ENCODE measurements around the gene SLC1A5.
"Not testable (repeated sequence)": the region's sequence is repeated elsewhere in the genome, so short reads cannot be mapped to it uniquely, and the experiment has no call there.

SLC1A5 gene

DNA sequence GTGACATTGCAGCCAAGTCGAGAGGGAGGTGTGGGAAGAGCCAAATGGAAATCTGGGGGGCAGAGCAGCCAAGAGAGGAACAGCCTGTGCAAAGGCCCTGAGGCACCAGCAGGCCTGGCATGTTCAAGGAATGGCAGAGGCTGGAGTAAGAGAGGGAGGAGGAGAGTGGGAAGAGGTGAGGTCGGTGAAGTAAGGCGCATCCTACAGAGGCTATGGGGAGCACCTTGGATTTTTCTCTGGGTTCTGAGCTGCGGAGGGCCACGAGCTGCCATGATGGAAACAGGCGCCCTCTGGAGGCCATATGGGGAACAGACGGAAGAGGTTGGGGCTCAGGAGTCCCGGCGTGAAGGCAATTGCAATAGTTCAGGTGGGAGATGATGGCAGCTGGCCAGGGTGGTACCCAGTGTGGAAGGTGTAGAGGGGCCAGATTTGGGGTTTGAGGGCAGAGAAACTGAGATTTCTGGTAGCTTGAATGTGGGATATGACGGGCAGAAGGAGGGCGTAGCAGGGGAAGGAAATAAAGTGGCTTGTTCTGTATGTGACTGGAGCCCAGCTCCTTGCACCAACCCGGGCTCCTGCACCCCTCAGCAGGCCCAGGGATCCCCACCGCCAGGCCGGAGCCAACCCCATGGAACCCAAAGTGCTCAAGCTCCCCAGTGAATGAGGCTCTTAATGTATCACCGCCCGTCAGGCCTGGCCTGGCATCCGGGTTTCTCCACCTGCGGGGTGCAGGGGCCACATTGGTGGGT, 21.7 kb downstream of the SLC1A5 start:
- DNase-seq: peak in 1 of 2 donors; percentile 2

DNA sequence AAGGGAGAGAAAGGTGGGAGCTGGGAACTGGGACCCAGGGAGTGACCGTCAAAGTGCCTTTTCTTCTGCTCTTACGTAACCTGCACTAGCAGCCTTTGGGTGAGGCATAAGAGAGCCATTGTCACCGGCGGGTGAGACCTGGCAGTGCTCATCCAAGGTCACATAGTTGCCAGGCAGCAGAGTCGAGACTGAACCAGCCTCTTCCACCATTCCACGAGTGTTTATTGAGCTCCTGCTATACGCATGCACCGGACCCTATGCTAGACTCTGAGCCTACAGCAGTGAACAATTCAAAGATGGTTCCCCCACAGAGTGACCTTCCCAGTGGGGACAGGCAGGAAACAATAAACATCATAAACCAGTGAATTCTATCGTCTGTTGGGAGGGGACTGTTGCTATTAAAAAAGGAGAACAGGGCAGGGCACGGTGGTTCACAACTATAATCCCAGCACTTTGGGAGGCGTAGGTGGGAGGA, 23.5 kb downstream of the SLC1A5 start:
- DNase-seq: no peak

DNA sequence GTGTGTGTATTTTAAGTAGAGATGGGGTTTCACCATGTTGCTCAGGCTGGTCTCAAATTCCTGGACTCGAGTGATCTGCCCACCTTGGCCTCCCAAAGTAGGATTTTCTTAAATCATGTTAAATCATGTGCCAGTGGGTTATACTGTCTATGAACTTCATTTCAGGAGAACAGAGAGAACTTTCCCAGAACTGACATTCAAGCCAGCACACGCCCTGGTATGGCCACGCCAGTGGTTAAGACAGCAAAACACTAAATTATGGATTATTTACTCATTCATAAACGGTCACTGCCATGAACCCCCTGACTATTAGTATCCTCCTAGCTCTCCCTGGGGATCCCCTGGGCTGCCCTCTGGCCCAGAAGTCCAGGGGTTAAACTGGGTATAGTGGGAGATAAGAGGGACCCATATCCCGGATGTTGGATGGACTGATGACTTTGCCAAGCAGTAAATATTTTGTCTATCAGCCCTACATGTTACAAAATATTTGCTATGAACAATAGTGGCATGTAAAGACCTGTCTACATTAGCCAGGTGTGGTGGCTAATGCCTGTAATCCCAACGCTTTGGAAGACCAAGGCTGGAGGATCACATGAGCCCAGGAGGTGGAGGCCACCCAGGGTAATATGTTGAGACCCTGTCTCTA, 26.0 kb downstream of the SLC1A5 start:
- no peak for DNase-seq

GRCh38 chr19:46761418-46761831, 27.0 kb downstream of the SLC1A5 start:
- DNase-seq: no peak

DNA sequence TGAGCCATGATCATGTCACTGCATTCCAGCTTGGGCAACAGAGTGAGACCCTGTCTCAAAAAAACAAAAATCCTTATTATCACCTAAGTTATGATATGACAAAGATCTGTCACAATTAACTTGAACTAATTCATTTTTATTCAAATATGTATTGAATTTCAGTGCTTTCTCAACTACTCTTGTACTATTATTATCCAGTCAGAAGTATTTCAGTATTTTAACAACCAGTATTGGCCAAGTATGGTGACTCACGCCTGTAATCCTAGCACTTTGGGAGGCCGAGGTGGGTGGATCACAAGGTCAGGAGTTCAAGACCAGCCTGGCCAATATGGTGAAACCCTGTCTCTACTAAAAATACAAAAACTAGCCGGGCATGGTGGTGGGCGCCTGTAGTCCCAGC, 27.5 kb downstream of the SLC1A5 start:
- DNase-seq: not testable (repeated sequence)

DNA sequence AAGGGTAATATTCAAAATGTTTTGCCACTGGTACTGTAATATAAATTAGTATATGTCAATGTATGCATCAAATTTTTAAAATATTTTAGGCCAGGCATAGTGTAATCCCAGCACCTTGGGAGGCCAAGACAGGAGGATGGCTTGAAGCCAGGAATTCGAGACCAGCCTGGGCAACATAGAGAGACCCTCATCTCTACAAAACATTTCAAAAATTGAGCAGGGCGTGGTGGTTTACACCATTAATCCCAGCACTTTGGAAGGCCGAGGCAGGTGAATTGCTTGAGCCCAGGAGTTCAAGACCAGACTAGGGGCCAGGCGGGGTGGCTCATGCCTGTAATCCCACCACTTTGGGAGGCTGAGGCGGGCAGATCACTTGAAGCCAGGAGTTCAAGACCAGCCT, 28.0 kb downstream of the SLC1A5 start:
- no peak for DNase-seq

- DNase-seq: no peak
Observed at GRCh38 chr19:46759817-46760333, 28.5 kb downstream of the SLC1A5 start.

- no peak for DNase-seq
Observed at GRCh38 chr19:46759206-46759605, 29.2 kb downstream of the SLC1A5 start.

DNA sequence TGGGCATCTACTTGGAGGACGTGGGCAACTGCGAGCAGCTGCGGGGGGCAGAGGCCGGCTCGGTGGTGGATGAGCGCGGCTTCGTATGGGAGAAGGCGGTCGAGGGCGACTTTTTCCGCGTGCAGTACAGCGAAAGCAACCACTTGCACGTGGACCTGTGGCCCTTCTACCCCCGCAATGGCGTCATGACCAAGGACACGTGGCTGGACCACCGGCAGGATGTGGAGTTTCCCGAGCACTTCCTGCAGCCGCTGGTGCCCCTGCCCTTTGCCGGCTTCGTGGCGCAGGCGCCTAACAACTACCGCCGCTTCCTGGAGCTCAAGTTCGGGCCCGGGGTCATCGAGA, 31.9 kb downstream of the SLC1A5 start:
- DNase-seq: no peak

GRCh38 chr19:46755853-46756543, 32.4 kb downstream of the SLC1A5 start:
- DNase-seq: no peak

DNA sequence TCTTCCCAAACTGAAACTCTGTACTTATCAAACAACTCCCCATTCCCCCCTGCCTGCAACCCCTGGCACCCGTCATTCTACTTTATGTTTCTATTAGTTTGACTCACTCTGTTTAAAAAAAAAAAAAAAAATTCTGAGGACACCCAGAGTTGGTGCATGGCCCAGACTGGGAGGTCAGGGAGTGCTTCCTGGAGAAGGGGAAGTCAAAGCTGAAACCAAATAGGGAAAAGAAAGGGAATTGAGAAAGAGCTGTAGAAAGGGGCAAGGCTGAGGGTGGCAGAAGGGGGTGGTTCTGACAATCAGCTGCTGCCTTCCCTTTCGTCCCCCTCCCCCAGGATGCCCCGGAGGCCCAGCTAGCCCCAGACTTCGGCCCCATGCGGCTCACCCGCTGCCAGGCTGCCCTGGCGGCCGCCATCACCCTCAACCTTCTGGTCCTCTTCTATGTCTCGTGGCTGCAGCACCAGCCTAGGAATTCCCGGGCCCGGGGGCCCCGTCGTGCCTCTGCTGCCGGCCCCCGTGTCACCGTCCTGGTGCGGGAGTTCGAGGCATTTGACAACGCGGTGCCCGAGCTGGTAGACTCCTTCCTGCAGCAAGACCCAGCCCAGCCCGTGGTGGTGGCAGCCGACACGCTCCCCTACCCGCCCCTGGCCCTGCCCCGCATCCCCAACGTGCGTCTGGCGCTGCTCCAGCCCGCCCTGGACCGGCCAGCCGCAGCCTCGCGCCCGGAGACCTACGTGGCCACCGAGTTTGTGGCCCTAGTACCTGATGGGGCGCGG, 33.1 kb downstream of the SLC1A5 start:
- DNase-seq: no peak

DNA sequence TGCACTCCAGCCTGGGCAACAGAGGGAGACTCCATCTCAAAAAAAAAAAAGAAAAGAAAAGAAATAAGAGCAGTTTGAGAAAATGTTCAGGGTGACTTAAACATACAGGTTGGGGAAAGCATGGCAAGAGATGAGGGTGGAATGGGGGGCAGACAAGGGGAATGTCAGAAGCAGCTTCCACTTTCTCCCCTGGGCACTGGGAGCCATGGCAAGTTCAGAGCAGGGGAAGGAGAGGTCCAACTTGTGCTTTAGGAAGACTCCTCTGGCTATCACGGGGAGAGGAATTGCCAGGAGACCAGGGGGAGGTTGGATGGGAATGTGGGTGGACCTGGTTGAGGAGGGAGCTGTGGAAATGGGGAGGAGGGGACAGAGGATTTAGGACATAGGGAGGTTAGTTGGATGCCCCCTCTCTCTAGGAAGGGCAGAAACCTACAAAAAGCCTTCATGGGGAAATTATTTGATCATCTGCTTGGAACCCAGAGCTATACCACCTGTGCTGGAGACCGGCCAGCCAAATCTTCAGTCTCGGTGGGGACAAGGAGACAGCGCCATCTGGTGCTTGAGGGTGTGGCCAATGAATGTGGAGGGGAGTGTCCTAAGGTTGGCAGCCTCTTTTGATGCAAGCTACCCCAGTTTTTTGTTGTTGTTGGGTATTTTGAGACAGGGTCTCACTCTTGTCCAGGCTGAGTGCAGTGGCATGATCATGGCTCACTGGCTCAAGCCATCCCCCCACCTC, 34.8 kb downstream of the SLC1A5 start:
- peak; percentile 20 to 67 for DNase-seq

DNA sequence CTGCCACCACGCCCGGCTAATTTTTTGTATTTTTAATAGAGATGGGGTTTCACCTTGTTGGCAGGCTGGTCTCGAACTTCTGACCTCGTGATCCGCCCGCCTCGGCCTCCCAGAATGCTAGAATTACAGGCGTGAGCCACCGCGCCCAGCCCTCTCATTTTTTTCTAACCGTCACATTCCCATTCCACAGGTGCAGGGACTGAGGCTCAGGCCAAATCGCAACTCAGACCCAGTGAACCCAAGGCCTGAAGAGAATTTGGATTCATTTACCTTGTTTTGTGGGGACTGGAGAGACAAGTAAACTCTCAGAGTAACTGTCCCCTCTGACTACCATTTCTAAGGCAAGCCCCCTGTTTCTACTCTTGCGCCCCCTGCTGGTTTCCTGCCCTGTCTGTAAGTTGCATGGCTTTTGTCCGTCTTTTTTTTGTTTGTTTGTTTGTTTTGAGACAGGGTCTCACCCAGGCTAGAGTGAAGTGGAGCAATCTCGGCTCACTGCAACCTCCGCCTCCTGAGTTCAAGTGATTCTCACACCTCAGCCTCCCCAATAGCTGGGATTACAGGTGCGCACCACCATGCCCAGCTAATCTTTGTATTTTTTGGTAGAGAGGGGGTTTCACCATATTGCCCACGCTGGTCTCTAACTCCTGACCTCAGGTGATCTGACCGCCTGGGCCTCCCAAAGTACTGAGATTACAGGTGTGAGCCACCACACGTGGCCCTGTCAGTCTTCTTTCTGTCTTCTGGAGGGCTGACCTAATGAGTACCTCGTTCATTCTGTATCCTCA, 39.9 kb downstream of the SLC1A5 start:
- peak; percentile 36 to 65 for DNase-seq

DNA sequence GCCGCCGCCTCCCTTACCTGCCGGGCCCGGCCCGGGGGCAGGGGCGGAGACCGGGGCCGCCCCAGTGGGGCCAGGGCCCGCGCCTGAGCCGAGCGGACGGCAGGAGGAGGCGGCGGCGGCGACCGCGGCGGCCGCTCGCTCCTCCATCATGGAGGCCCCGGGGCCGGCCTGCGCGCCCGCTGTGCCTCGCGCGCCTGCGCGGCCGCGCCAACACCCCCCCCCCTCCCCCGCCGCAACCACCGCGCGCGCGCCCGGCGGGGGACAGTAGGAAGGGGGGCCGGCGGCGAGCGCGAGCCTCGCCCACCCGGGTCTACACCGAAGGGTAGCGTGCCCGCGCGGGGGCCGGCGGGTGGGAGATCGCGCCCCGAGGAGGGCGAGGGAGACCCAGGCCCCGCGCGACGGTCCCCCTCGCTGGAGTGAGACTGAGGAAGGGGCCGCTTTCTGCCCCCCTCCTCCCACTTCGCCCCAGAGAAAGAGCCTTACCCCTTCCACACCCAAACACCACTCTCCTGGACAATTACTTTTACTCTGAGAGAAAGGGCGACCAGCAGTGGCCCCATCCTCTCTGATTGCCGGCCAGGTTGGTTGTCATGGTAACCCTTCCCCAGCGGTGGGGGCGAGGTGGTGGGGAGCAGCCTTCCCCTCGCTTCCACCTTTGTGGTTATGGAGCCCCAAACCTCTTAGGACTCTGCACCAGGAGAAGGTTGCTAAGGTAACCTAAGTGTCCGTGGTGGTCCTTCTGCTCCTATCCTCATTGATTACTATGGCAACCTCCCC, 41.9 kb downstream of the SLC1A5 start, which contains the start of gene STRN4:
Gene STRN4 (minus strand): TSS at position 170 of the 777 bp plus-strand sequence. CDS start 20 bp downstream, at position 150.
- peak; percentile 20 to 22 for DNase-seq

GRCh38 chr19:46745521-46746280, 42.7 kb downstream of the SLC1A5 start, which contains the start of gene FKRP:
TSS of gene FKRP (plus strand) at chr19:46746057. CDS start at chr19:46755451, 9,394 bp downstream.
- DNase-seq: peak in 1 of 2 donors; percentile 44

GRCh38 chr19:46745030-46745429, 43.4 kb downstream of the SLC1A5 start:
- no peak for DNase-seq

GRCh38 chr19:46744005-46744691, 44.2 kb downstream of the SLC1A5 start:
- DNase-seq: no peak

DNA sequence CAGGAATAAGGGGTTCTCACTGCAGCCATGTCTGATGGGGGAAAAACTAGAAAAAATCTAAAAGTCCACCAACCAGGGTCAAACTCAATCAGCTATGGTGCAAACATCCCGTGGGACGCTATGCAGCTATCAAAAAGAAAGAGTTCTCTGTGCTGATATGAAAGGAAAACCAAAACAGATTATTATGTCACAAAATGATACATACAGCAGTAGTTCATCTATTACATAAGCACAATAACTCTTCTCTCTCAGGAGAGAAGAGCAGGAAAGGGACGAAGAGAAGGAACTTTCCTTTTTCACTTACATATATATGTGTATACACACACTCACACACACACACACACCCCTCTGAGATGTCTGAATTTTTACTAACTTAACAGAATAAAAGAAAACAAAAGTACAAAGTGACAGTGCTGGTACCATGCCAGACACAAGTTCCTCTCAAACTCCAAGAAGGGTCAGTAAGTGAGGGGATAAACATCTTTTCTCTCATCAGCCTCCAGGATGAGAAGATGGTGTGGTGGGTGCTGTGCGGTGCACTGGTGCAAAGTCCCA, 45.4 kb downstream of the SLC1A5 start:
- no peak for DNase-seq
